ENCODE measurements around the gene CTR9. TPM values are rescaled to one million over a fixed set of nuclear protein-coding genes. Genes with fewer than 3 reads are reported as not detected.

CTR9 gene
- total RNA-seq, 2 donors from 2014 or later = 12.2 to 28.7 TPM

DNA sequence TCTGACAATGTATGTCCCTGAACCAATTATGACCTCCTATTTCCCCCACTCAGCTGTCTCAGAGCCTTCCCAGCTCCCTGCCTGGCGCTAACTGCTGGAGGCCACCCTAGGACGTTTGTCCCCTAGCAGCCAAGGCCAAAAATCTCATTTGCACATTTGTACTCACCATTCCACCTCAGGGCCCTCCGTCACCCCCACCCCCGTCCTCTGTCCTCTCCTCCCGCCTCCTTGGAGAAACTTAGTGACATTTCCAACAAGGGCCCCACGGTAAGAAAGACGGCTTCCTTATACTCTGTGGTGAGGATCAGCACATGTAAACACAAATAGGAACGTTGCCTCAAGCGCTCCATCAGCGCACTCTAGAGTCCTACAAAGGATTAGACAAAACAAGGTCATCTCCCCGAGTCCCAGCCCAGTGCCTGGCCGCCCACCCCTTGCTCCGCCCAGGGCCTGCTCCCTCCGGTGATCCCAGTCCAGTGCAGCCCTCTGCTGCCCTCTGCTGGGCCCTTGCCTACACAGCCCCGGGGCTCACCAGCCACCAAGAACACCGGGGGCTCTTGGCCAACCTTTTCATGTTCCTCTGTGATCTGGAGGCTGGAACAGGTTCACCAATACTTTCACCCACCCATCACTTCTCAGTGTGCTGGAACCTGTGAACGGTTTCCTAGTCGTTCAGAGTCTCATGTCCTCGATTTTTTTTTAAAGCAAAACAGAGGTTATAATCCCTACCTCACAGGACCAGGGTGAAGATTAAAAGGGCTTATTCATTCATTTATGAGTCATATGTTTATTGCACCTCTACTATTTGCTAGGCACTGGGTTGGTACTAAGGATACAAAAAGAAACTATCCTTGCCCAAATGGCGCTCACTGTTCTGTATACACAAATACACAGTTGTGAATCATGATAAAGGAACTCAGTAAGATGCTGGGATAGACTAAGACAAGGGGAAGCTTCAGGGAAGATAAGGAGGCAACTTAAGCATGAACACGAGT is 15.3 kb upstream of the CTR9 start:
- Histone ChIP-seq H3K4me3 (no peak overlapping the region), H3K4me1 (peaks cover 10% of the 10 kb centered on the region), H3K9me3 (no peaks in the 10 kb centered on the region), H3K27ac (peak overlapping the region in 2 of 4 donors; percentile 0 to 33), H3K36me3 (replicated peaks in 1 of 2; ENCODE audit: insufficient read depth in 1 of 2, low read depth in 2 of 2) (no peaks in the 10 kb centered on the region), H3K27me3 (no peaks in the 10 kb centered on the region)
- no peak for TF ChIP-seq POLR2A (IDR thresholded peaks at IDR 0.05)
- TF ChIP-seq, protein P1, sequence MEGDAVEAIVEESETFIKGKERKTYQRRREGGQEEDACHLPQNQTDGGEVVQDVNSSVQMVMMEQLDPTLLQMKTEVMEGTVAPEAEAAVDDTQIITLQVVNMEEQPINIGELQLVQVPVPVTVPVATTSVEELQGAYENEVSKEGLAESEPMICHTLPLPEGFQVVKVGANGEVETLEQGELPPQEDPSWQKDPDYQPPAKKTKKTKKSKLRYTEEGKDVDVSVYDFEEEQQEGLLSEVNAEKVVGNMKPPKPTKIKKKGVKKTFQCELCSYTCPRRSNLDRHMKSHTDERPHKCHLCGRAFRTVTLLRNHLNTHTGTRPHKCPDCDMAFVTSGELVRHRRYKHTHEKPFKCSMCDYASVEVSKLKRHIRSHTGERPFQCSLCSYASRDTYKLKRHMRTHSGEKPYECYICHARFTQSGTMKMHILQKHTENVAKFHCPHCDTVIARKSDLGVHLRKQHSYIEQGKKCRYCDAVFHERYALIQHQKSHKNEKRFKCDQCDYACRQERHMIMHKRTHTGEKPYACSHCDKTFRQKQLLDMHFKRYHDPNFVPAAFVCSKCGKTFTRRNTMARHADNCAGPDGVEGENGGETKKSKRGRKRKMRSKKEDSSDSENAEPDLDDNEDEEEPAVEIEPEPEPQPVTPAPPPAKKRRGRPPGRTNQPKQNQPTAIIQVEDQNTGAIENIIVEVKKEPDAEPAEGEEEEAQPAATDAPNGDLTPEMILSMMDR (IDR thresholded peaks at IDR 0.05) = peak; percentile 95 to 98 (median 96)
- intact Hi-C loops (cut with DNase I) = loop anchor here (5.0 kb wide), 1 partner anchor 328 kb away; no protein-coding TSS in a partner anchor
- 11 to 15% methylated on average over 13 to 21 of the region's 21 CpGs for WGBS, 2 donors
- ATAC-seq = peak; percentile 98
- DNase-seq = peak; percentile 88 to 93 (median 92)

GRCh38 chr11:10742460-10743208 is 8.4 kb upstream of the CTR9 start:
- WGBS, 2 donors = 72 to 82% methylated on average over 9 of the region's 9 CpGs
- no peak for ATAC-seq

GRCh38 chr11:10743354-10744000 is 7.6 kb upstream of the CTR9 start:
- 73 to 77% methylated on average over 13 of the region's 13 CpGs for WGBS, 2 donors
- Histone ChIP-seq H3K9me3 (no peaks in the 10 kb centered on the region), H3K27me3 (no peaks in the 10 kb centered on the region), H3K36me3 (replicated peaks in 1 of 2; ENCODE audit: insufficient read depth in 1 of 2, low read depth in 2 of 2) (no peaks in the 10 kb centered on the region), H3K27ac (no peak overlapping the region), H3K4me3 (no peak overlapping the region), H3K4me1 (no peaks in the 10 kb centered on the region)
- ATAC-seq (no peak), DNase-seq (no peak)
- intact Hi-C loops (cut with DNase I) = no loop called here
- no peak for TF ChIP-seq POLR2A (IDR thresholded peaks at IDR 0.05)
- TF ChIP-seq, protein P1 (IDR thresholded peaks at IDR 0.05) = no peak

More at GRCh38 chr11:10742460-10743208, 8.4 kb upstream of the CTR9 start:
- DNase-seq = no peak
- intact Hi-C loops (cut with DNase I) = no loop called here
- Histone ChIP-seq H3K4me1 (no peaks in the 10 kb centered on the region), H3K36me3 (replicated peaks in 1 of 2; ENCODE audit: insufficient read depth in 1 of 2, low read depth in 2 of 2) (no peaks in the 10 kb centered on the region), H3K27me3 (no peaks in the 10 kb centered on the region), H3K9me3 (no peaks in the 10 kb centered on the region), H3K4me3 (no peak overlapping the region), H3K27ac (no peak overlapping the region)
- no peak for TF ChIP-seq POLR2A (IDR thresholded peaks at IDR 0.05)
- TF ChIP-seq, protein P1 (IDR thresholded peaks at IDR 0.05) = no peak

DNA sequence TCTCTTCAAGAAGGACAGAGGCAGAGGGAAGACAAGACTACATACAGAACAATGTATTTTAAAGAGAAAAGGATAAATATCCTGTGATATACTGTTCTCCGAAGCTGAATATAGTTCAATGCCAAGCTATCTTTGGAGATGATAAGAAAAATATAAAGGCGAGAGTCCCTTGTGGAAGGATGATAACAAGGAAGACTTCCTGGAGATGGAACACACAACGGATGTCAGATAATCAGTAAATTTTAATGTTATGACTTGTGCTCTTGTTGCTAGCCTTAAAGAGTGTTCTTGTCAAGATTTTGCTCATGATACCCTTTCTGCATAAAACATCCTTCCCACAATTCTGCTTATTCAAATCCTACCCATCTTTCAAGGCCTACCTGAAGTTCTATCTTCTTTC is 6.8 kb upstream of the CTR9 start:
- Histone ChIP-seq H3K4me1 (no peaks in the 10 kb centered on the region), H3K9me3 (no peaks in the 10 kb centered on the region), H3K36me3 (replicated peaks in 1 of 2; ENCODE audit: insufficient read depth in 1 of 2, low read depth in 2 of 2) (no peaks in the 10 kb centered on the region), H3K27me3 (no peaks in the 10 kb centered on the region), H3K4me3 (no peak overlapping the region), H3K27ac (no peak overlapping the region)
- no peak for TF ChIP-seq POLR2A (IDR thresholded peaks at IDR 0.05)
- TF ChIP-seq, protein P1 (IDR thresholded peaks at IDR 0.05) = no peak
- ATAC-seq (no peak), DNase-seq (no peak)
- intact Hi-C loops (cut with DNase I) = no loop called here
- WGBS, 2 donors = 59 to 74% methylated on average over 3 of the region's 3 CpGs

All from body of pancreas (tissue), 4 donors.